Left forelimb (tissue), 1 donor: ENCODE data around the gene SORBS2.
"Not testable (repeated sequence)": the region's sequence is repeated elsewhere in the genome, so short reads cannot be mapped to it uniquely, and the experiment has no call there.

Source experiments
- DNase-seq: peaks from one replicate; pipeline ENCODE4 v3.0.0-alpha.2; 2018; ENCODE audit warnings: low spot score

The SORBS2 gene

GRCh38 chr4:185811509-185812364 lies at the start of gene SORBS2:
TSS of gene SORBS2 (minus strand) at chr4:185812194. CDS start at chr4:185690571, 121,623 bp downstream.
- no peak for DNase-seq

DNA sequence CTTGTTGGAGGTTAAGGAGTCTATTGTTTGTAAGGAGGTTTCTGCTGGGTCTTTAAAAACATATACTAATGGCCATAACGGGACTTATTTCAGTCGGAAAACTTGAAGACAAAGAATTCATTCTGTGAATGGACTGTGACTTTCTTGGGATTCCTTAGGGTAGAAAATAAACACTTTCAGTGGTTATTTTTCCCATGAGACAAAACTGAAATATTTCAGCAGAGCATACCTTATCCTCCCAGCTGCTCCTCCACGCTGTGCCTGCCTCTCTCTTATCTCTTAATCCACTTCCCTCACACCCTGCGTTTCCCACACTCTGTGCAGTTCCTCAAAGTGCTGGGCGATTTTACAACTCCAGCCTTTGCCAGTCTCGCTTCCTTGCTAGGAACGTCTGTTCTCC lies 47.1 kb upstream of the SORBS2 start:
- no peak for DNase-seq

DNA sequence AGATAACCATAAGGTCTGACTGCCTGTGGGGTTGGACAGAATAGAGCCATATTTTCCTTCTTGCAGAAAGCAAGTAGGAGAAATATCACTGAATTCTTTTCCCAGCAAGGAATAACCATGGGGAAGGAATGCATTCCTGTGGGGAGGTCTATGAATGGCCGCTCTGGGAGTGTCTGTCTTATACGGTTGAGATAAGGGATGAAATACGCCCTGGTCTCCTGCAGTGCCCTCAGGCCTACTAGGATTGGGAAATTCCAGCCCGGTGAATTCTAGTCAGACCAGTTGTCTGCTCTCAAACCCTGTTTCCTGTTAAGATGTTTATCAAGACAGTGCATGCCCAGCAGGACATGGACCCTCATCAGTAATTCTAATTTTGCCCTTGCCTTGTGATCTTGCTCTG lies 45.6 kb upstream of the SORBS2 start:
- not testable (repeated sequence) for DNase-seq

- no peak for DNase-seq
Measured at GRCh38 chr4:185853841-185854240, 41.8 kb upstream of the SORBS2 start.

DNA sequence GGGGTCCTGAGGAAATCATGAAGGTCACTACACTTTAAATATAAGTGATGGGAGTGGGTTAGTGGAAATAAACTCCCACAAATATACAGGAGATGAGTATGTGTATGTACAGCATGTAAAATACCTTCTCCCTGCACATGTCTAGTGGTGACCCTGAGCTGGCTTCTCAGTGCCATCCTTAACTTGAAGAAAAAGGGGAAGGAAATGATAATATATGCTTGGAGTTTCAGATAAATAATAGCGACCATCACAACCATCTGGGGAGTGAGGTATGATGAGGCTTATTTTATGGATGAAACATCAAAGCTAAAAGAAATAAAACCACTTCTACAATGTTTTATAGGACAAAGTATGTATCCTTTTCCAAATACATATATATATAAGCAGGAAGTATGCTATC lies 41.0 kb upstream of the SORBS2 start:
- no peak for DNase-seq

GRCh38 chr4:185849664-185850550 lies 37.9 kb upstream of the SORBS2 start:
- DNase-seq: no peak

- DNase-seq: no peak
Measured at GRCh38 chr4:185847352-185848097, 35.5 kb upstream of the SORBS2 start.

DNA sequence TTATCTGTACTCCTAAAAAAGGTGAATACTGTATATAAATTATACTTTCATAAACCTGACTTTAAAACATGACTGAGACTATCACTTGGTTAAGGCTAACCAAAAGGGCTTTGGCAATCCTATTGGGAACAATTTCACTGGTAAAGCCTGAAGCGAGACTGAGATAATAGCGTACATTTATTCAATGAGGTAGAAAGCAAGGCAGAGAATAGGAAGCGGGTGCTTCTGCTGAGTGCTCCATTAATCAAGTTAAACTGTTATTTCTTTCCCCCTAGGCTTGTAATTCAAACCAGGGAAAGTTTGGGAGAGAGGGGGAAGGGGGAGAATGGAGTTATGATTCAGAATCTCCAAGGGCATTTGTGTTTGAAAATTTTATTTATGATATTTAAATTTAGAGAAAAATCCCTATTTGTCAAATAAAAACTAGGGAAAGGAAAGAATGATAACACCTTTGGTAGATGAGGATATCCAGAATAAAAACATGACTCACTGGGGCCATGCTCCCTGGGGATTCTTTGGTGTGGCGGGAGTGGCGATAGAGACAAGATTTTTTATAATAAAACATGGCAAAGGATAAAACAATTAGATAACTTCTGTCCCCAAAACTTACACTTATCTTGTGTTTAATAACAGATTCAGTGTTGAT lies 34.6 kb upstream of the SORBS2 start:
- DNase-seq: no peak

- DNase-seq: no peak
Measured at GRCh38 chr4:185845966-185846365, 34.0 kb upstream of the SORBS2 start.

DNA sequence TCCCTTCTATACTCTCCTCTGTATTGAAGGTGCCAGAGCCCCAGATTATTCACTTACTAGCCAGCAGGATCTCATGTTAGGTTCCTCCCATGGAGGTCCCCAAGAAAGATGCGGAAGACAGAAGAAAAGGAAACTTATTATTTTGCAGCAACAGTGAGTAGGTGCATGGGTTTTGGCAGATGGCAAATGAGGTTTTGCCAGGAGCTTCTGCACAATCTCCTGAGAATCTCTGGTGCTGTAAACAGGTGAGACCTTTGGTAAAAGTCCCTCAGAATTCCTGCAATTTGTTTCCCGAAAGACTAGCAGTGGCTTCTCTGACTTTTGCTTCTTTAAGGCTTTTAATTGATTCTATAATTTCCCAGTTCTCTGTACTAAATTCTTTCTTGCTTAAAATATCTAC lies 29.5 kb upstream of the SORBS2 start:
- DNase-seq: no peak

DNA sequence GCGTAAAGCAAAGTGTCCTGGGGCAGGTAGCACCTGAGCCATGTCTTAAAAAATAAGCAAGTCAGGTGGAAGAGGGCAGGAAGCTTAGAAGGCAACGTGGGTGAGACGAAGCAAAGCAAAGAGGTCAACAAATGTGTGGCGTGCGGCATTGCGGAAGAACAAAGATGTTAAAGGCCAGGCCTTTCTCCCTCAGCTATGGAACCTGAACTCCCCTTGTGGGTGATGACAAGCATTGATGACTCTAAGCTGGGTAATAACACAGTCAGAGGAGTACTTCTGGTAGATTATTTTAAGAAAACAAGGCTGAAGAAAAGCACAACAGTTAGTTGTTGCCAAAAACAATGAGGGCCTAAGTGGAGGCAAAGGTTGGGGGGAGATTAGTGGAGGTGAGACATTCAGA lies 29.0 kb upstream of the SORBS2 start:
- DNase-seq: no peak

DNA sequence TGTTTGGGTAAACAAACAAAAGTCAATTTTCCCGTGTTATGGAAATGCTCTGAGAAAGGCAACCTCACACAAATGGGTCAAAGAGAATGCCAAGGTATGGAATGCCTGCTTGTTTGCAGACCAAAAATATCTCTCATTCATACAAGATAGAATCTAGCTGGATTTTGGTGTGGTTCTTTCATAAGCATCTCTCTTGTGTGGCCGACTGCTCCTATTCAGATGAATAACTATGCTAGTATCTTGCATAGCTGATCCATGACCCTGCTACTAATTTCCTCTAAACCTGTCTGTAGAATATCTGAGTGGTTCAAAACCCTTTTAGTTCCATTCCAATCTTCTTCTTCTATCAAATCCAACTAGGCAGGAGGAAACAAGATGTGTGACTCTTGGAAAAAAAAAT lies 28.2 kb upstream of the SORBS2 start:
- DNase-seq: no peak

GRCh38 chr4:185839770-185840169 lies 27.8 kb upstream of the SORBS2 start:
- no peak for DNase-seq

DNA sequence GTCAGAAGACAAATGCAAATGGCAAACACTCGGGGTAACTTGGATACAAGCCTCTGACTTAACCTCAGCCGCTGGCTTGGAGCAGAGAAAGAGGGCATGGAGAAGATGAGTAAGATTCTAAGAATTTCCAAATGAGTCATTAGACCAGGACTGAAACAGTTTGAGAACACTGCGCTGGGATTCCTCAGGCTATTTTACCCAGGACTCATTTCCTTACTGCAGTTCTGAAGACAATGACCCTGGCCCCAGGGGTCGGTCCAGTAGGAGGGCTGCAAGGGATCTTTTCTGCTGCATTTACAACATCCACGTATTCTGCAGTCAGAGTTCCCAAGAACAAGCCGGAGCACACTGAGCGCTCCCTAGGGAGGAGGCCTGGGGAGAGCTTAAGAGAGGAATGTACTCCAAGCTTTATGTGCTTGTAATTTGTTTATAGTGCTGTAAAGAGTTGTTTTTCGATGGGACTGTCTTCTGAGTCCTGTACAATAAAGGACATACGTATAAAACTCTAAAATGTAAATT lies 27.3 kb upstream of the SORBS2 start:
- DNase-seq: no peak

- DNase-seq: no peak
Measured at GRCh38 chr4:185838514-185839193, 26.7 kb upstream of the SORBS2 start.

GRCh38 chr4:185838104-185838452 lies 26.1 kb upstream of the SORBS2 start:
- DNase-seq: no peak

- DNase-seq: no peak
Measured at GRCh38 chr4:185837415-185838103, 25.6 kb upstream of the SORBS2 start.

DNA sequence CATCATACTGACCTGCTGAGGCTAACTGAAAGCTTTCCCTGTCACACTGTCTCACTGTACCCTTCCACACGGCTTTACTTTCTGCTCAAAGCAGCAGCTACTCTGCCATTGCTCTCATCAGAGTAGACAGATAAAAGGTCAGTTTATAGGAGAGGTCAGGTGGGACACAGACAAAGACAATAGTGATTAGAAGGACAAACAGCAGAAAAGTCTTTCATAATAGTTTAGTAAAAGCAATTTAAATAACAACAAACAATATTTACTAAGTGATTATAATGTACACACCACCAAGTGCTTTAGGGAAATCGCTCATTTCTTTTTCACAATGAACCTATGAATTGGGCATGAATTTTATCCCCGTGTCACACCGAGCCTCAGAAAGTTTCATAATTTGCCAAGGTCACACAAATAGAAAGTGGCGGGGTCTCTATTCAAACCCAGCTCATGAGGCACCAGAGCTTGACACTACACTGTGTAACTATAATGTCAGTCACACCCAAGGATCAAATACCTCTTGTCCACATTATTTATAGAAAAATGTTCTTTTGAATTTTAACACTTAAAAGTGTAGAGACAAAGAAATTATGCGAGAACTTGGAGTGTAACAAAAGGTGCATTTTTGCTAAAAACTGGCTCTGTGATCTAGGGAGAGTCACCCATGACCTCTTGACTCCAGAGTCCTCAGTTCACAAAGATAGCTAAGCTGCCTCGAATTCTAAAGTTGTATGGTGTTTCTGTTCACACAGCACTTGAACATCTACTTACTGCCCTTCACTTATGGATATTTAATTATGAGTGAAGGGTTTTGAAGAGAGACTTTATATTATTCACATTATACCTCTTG lies 24.5 kb upstream of the SORBS2 start:
- no peak for DNase-seq

DNA sequence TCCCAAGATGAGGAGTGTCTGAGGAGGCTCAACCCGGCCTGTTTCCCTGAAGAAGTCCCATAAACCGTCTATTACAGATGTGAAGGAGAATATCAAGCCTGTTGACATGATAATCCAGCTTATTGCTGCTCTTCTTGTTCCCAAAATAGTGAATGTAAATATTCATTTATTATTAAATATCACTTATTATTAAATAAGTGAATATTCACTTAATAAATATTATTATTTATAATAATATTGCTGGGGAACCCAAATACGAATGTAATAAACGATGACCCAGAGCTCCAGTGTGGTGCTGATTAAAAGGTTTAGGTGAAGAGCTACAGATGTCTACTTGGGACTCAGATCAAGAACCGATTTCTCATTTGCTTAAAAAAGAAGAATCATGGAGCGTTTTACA lies 23.8 kb upstream of the SORBS2 start:
- DNase-seq: no peak

- no peak for DNase-seq
Measured at GRCh38 chr4:185835336-185835735, 23.3 kb upstream of the SORBS2 start.
